HG03175 (cell line): ENCODE measurements around the gene SPATC1L.
A peak's percentile ranks its signal among the peaks of the same experiment; 100 is the strongest.
"Not testable (repeated sequence)": the region's sequence is repeated elsewhere in the genome, so short reads cannot be mapped to it uniquely, and the experiment has no call there.

Source experiments
- ATAC-seq: cut with Tn5 transposase; IDR thresholded peaks from one replicate; pipeline ENCODE4 v1.9.1; 2021; ENCODE audit warnings: mild to moderate bottlenecking, moderate library complexity; ENCODE audit not compliant: unreplicated experiment

Gene SPATC1L

GRCh38 chr21:46183910-46184624 lies at the start of gene SPATC1L:
SPATC1L (minus strand) TSS chr21:46184459; CDS start chr21:46182816, 1,643 bp downstream.
- no peak for ATAC-seq

- ATAC-seq = no peak
Observed at GRCh38 chr21:46229923-46230260, 45.6 kb upstream of the SPATC1L start.

GRCh38 chr21:46229133-46229922 lies 45.1 kb upstream of the SPATC1L start:
- peak; percentile 31 for ATAC-seq

GRCh38 chr21:46228345-46229051 lies 44.2 kb upstream of the SPATC1L start, which contains the start of gene LSS:
LSS (minus strand) TSS chr21:46228774; CDS start chr21:46228745, 29 bp downstream.
- peak; percentile 84 for ATAC-seq

- no peak for ATAC-seq
Observed at GRCh38 chr21:46227811-46228344, 43.6 kb upstream of the SPATC1L start.

- ATAC-seq = no peak
Observed at GRCh38 chr21:46226920-46227599, 42.8 kb upstream of the SPATC1L start.

GRCh38 chr21:46226146-46226545 lies 41.9 kb upstream of the SPATC1L start:
- ATAC-seq = no peak

- ATAC-seq = not testable (repeated sequence)
Observed at GRCh38 chr21:46223661-46224060, 39.4 kb upstream of the SPATC1L start.

GRCh38 chr21:46223217-46223616 lies 39.0 kb upstream of the SPATC1L start:
- ATAC-seq = no peak

- ATAC-seq = no peak
Observed at GRCh38 chr21:46222436-46223116, 38.3 kb upstream of the SPATC1L start.

GRCh38 chr21:46221664-46222435 lies 37.6 kb upstream of the SPATC1L start:
- ATAC-seq = no peak

- ATAC-seq = no peak
Observed at GRCh38 chr21:46220847-46221246, 36.6 kb upstream of the SPATC1L start.

- no peak for ATAC-seq
Observed at GRCh38 chr21:46220275-46220810, 36.1 kb upstream of the SPATC1L start.

- ATAC-seq = no peak
Observed at GRCh38 chr21:46219591-46220239, 35.5 kb upstream of the SPATC1L start.

GRCh38 chr21:46218906-46219590 lies 34.8 kb upstream of the SPATC1L start:
- no peak for ATAC-seq

- no peak for ATAC-seq
Observed at GRCh38 chr21:46217511-46218196, 33.4 kb upstream of the SPATC1L start.

GRCh38 chr21:46216132-46216747 lies 32.0 kb upstream of the SPATC1L start:
- ATAC-seq = no peak
